ACC112 (cell line): ENCODE data around the gene CAMK2N2.
A peak's percentile ranks its signal among the peaks of the same experiment; 100 is the strongest.

Experiments
- H2AFZ ChIP-seq: fragments of 200-600 bp; sonication (generic); one replicate; pipeline ENCODE4 v1.6.0; 2017; ENCODE audit warnings: antibody characterized with exemption, low read length; ENCODE audit not compliant: unreplicated experiment
- H3K27ac ChIP-seq: fragments of 200-600 bp; sonication (generic); 2 replicates; pipeline ENCODE4 v1.5.1; 2014; ENCODE audit warnings: low read depth, mild to moderate bottlenecking, antibody characterized with exemption, low read length, moderate library complexity
- H3K27me3 ChIP-seq: fragments of 200-600 bp; sonication (generic); 2 replicates; pipeline ENCODE4 v1.6.1; 2014; ENCODE audit warnings: mild to moderate bottlenecking, antibody characterized with exemption, low read length, moderate library complexity, mixed read lengths; ENCODE audit not compliant: insufficient read depth
- H3K36me3 ChIP-seq: fragments of 200-600 bp; sonication (generic); 2 replicates; pipeline ENCODE4 v1.6.1; 2016; ENCODE audit warnings: mild to moderate bottlenecking, antibody characterized with exemption, low read length, moderate library complexity, mixed read lengths; ENCODE audit not compliant: insufficient read depth
- H3K4me1 ChIP-seq: fragments of 200-600 bp; sonication (generic); one replicate; pipeline ENCODE4 v1.6.1; 2016; ENCODE audit warnings: low read length, mixed read lengths; ENCODE audit not compliant: insufficient read depth, unreplicated experiment, control insufficient read depth
- H3K4me3 ChIP-seq: fragments of 200-600 bp; sonication (generic); 2 replicates; pipeline ENCODE4 v1.5.1; 2014; ENCODE audit warnings: mild to moderate bottlenecking, low read depth, low read length
- H3K79me2 ChIP-seq: fragments of 200-600 bp; sonication (generic); one replicate; pipeline ENCODE4 v1.6.0; 2016; ENCODE audit warnings: low read length; ENCODE audit not compliant: control insufficient read depth, unreplicated experiment, insufficient read depth

CAMK2N2 gene

GRCh38 chr3:184255291-184256039, 5.9 kb downstream of the CAMK2N2 start:
- Histone ChIP-seq H2AFZ (no peak overlapping the region), H3K79me2 (no peaks in the 10 kb centered on the region), H3K4me1 (no peaks in the 10 kb centered on the region), H3K4me3 (no peak overlapping the region), H3K36me3 (no peaks in the 10 kb centered on the region), H3K27me3 (peaks cover 7% of the 10 kb centered on the region; the same call in 1 of the 2 replicates), H3K27ac (no peak overlapping the region)

GRCh38 chr3:184250167-184250828, 11.1 kb downstream of the CAMK2N2 start:
- H3K4me3 ChIP-seq = peak overlapping the region; percentile 100
- peaks cover 16% of the 10 kb centered on the region for H3K79me2 ChIP-seq
- H3K27ac ChIP-seq = peak overlapping the region; percentile 24; the same call in 1 of the 2 replicates
- H3K4me1 ChIP-seq = no peaks in the 10 kb centered on the region
- H3K36me3 ChIP-seq = no peaks in the 10 kb centered on the region
- H2AFZ ChIP-seq = peak overlapping the region; percentile 69
- no peaks in the 10 kb centered on the region for H3K27me3 ChIP-seq

GRCh38 chr3:184249412-184250166, 11.8 kb downstream of the CAMK2N2 start, which contains the start of gene EEF1AKMT4:
Gene EEF1AKMT4 (plus strand): TSS chr3:184249672. CDS start chr3:184249695, 23 bp downstream.
- H3K27ac ChIP-seq = peak within 1 kb of the TSS; percentile 89
- no peaks in the 10 kb centered on the region for H3K36me3 ChIP-seq
- no peaks in the 10 kb centered on the region for H3K4me1 ChIP-seq
- H2AFZ ChIP-seq = peak within 1 kb of the TSS; percentile 100
- H3K4me3 ChIP-seq = peak within 1 kb of the TSS; percentile 100
- H3K27me3 ChIP-seq = no peaks in the 10 kb centered on the region
- H3K79me2 ChIP-seq = peaks cover 16% of the 10 kb centered on the region

DNA sequence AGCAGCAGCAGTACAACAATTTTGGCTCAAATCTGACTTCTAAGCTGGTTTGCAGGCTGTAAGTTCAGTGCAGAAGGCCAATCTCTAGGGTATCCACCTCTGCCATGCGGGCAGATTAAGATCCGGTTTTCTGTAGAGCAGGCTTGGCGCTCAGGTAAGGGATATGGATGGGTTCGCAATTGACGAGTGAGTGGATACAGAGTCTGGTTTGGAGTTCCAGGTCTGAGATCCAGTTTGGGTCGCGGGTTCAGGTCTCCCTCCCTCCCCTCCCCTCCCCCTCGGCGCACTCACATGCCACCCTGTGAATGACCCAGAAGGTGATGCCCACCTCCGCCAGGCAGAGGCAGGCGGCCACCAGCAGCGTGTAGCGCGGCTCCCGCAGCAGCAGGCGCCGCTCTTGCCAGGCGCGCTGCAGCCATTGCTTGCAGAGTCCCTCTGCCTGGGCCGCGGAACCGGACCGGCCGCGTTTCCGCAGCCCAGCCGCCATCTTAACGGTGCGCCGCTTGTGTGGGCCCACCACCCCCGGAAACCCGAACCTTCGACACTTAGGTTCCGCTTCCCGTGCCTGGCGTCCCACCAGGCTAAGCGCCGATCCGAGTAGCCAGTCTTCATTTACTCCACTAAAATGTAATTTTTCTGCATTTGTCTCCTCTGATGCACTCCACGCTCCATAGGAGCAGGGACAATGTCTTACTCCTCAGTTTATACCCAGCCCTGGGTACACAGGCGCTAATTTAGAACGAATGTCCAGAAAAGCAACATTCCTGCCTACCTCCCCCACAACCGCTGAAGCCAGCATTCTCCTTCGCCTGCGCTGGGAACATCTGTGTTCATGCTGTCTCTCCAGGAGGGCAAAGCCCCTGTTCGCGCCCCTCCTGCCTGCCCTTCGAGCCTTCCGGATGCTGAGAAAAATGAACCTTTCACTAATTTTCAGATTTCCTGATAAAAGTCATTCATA, 12.6 kb downstream of the CAMK2N2 start, which contains the start of gene ALG3:
TSS of gene ALG3 (minus strand) at position 509 of the 958 bp plus-strand sequence. CDS start at position 487, 22 bp downstream.
- Histone ChIP-seq H3K27ac (peak within 1 kb of the TSS; percentile 89), H2AFZ (peak within 1 kb of the TSS; percentile 100), H3K36me3 (no peaks in the 10 kb centered on the region), H3K27me3 (no peaks in the 10 kb centered on the region), H3K79me2 (peaks cover 16% of the 10 kb centered on the region), H3K4me1 (no peaks in the 10 kb centered on the region), H3K4me3 (peak within 1 kb of the TSS; percentile 100)

DNA sequence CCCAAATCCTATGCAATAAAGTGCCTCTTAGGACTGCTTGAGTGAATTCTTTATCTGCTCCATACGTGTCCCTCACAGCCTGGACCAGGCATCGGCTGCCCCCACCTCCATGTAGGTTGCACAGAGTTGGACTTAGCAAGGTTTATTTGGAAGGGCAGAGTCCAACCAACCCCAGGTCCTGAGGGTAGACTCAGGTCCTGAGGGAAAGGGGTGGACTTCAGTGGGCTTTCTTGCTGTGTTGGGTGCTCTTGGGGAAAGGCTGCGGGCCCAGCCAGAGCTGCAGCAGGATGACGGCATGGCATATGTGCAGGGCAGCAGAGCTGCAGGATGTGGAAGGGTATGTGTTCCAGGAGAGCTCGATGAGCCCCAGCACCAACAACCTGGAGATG, 19.1 kb downstream of the CAMK2N2 start:
- Histone ChIP-seq H3K27ac (no peak overlapping the region), H3K4me1 (no peaks in the 10 kb centered on the region), H3K4me3 (no peak overlapping the region), H3K36me3 (no peaks in the 10 kb centered on the region), H3K27me3 (no peaks in the 10 kb centered on the region), H3K79me2 (peaks cover 6% of the 10 kb centered on the region), H2AFZ (no peak overlapping the region)

- Histone ChIP-seq H3K36me3 (no peaks in the 10 kb centered on the region), H3K4me3 (no peak overlapping the region), H3K27me3 (no peaks in the 10 kb centered on the region), H3K79me2 (peaks cover 6% of the 10 kb centered on the region), H2AFZ (no peak overlapping the region), H3K27ac (no peak overlapping the region), H3K4me1 (no peaks in the 10 kb centered on the region)
Observed at GRCh38 chr3:184241447-184242296, 19.7 kb downstream of the CAMK2N2 start.

DNA sequence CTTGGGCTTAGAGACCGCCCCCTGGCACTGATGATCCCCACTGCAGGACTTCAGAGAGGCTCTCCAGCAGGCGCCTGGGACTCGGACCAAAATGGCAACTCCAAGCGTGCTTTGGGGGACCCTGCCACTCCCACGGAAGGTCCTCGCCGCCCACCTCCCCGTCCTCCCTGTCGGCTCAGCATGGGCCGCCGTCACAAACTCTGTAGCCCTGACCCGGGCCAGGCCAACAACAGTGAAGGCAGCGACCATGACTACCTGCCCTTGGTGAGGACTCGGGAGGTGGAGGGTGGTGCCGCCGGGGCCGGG, 20.3 kb downstream of the CAMK2N2 start:
- Histone ChIP-seq H2AFZ (no peak overlapping the region), H3K27ac (no peak overlapping the region), H3K79me2 (peaks cover 2% of the 10 kb centered on the region), H3K4me3 (no peak overlapping the region), H3K27me3 (no peaks in the 10 kb centered on the region), H3K4me1 (no peaks in the 10 kb centered on the region), H3K36me3 (no peaks in the 10 kb centered on the region)

DNA sequence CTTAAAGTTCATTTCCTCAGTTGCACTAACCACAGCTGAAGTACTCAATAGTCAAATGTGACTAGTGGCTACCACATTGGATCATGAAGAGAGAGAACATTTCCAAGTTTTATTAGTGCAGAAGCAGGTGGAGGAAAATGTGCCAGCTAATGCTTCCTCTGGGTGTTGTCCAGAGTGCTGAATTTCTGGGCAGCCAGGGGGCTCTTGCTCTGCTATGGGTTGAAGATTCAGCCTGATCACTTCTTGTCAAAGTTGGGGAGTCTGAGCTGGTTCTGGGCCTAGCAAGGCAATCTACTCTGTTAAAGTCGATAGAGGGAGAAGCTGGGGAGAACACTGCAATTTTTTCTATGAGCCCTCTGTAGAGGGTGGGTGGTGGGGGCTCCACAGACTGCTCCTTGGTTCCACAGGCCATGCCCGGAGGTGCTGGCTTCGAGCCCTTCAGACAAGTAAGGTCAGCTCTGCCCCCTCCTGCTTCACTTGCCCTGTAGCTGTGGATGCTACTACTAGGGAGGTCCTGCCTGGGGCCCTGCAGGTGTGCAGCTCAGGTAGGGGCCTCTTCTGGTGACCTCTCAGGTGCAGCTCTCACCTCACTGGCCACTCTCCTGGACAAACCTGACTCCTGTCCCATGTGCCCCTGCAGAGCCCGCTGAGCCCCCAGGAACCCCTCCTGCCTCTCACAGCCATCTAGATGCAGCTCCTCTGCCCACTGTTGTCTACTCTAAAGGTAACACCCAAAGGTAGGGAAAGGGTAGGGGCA, 20.8 kb downstream of the CAMK2N2 start:
- H3K4me3 ChIP-seq = no peak overlapping the region
- H3K27me3 ChIP-seq = no peaks in the 10 kb centered on the region
- no peaks in the 10 kb centered on the region for H3K36me3 ChIP-seq
- H2AFZ ChIP-seq = no peak overlapping the region
- H3K79me2 ChIP-seq = no peaks in the 10 kb centered on the region
- H3K27ac ChIP-seq = no peak overlapping the region
- H3K4me1 ChIP-seq = no peaks in the 10 kb centered on the region

DNA sequence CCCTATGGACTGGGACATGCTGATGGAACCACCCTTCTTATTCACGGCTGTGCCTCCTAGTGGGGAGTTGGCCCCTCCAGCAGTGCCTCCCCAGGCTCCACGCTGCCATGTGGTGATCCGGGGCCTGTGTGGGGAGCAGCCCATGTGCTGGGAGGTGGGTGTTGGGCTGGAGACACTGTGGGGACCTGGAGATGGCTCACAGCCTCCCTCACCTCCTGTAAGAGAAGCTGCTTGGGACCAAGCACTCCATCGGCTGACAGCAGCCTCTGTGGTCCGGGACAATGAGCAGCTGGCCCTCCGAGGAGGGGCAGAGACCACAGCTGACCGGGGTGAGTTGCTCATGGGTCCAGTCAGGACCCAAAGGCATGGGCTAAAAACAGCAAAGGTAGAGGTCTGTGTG, 21.6 kb downstream of the CAMK2N2 start:
- H3K27me3 ChIP-seq = no peaks in the 10 kb centered on the region
- H3K4me1 ChIP-seq = no peaks in the 10 kb centered on the region
- no peak overlapping the region for H2AFZ ChIP-seq
- no peaks in the 10 kb centered on the region for H3K79me2 ChIP-seq
- no peaks in the 10 kb centered on the region for H3K36me3 ChIP-seq
- no peak overlapping the region for H3K4me3 ChIP-seq
- no peak overlapping the region for H3K27ac ChIP-seq
